Bronchial epithelial cell (primary cell): ENCODE results near the gene BRD1. TPM values are rescaled to one million over a fixed set of nuclear protein-coding genes. Genes with fewer than 3 reads are reported as not detected.

Source experiments
- DNase-seq: peaks from one replicate; pipeline ENCODE4 v3.0.0-alpha.2; 2010; ENCODE audit warnings: low read depth
- FAIRE-seq: peaks from 2 replicates; lab custom pipeline; 2011; peaks lifted over from hg19 to GRCh38; lab: Jason Lieb, UNC
- H3K27me3 ChIP-seq: 2 replicates; pipeline ENCODE4 v1.5.1; 2011; ENCODE audit warnings: low read length; ENCODE audit not compliant: control insufficient read depth, insufficient read depth
- H3K36me3 ChIP-seq: 2 replicates; pipeline ENCODE4 v1.5.1; 2011; ENCODE audit warnings: low read length; ENCODE audit not compliant: control insufficient read depth, insufficient read depth
- H3K4me3 ChIP-seq: 2 replicates; pipeline ENCODE4 v1.5.1; 2011; ENCODE audit warnings: mild to moderate bottlenecking, low read depth, low read length, control low read depth
- CTCF ChIP-seq: IDR thresholded peaks from 2 replicates; pipeline ENCODE4 v1.5.1; 2011; ENCODE audit warnings: mild to moderate bottlenecking, moderate library complexity, low read length, control low read depth, inconsistent platforms; ENCODE audit not compliant: insufficient read depth, severe bottlenecking
- total RNA-seq: library from RNA; depleted of rRNA; stranded (reverse); fragments of >200 nt; gene quantifications from 2 replicates; pipeline ENCODE4 v1.2.1, GENCODE V29; 2014

The BRD1 gene
- total RNA-seq, 1 donor from 2014 or later: 18.2 TPM

- FAIRE-seq (no peak), DNase-seq (no peak)
- no peaks in the 10 kb centered on the region for H3K36me3 ChIP-seq
- H3K27me3 ChIP-seq: no peaks in the 10 kb centered on the region
- TF ChIP-seq CTCF: no peak
- no peak overlapping the region for H3K4me3 ChIP-seq
Measured at GRCh38 chr22:49728570-49729271, 99.0 kb downstream of the BRD1 start.

- Histone ChIP-seq H3K4me3 (no peak overlapping the region), H3K36me3 (no peaks in the 10 kb centered on the region), H3K27me3 (no peaks in the 10 kb centered on the region)
- DNase-seq: no peak
- FAIRE-seq: no peak
- TF ChIP-seq CTCF: no peak
Measured at GRCh38 chr22:49727881-49728569, 99.6 kb downstream of the BRD1 start.

DNA sequence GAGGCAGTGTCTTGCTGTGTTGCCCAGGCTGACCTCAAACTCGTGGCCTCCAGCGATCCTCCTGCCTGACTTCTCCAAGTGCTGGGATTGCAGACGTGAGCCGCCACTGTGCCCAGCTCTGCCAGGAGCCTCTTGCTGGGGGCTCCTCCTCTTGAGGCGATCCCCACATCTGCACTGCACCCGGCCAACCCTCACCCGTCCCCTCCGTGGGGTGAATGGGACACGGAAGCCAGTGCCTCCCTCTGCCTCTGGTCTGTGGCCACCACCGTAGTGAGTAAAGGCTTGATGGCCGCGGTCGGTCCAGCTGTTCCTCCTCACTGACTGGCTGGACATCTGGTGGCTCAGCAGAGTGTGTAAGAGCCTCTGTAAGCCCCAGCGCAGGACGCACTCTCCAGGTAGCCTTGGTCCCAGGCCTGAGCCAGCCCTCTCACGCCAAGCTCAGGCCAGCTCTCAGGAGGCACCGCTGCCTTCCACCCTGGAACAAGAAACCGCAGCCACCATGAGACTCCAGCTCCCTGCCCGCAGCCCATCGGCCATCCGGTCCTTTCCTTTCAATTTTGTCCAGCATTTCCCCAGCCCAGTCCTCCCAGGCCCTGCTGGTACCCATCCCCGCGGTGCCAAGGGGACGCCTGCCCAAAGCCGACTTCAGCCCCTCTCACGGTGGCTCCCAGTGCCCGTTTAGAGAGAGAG is 100.3 kb downstream of the BRD1 start:
- DNase-seq (no peak), FAIRE-seq (no peak)
- H3K4me3 ChIP-seq: no peak overlapping the region
- TF ChIP-seq CTCF: no peak
- no peaks in the 10 kb centered on the region for H3K36me3 ChIP-seq
- no peaks in the 10 kb centered on the region for H3K27me3 ChIP-seq

DNA sequence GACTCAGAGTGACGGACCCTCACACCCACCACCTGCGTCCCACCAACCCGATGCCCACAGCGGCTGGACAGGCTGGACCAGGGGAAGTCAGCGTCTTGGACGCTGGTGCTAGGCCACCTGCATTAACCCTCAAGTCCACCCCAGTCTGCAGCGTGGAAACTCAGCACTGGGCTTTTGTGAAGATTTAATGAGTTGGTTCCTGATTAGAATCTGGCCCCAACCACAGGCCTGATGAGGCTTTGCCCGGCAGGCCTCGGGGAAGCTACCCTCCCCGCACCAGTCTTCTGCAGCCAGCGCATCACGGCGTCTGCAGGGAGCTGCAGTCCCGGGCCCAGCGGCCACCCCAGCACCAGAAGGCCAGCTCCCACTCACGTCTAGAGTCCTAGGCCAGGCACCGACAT is 101.0 kb downstream of the BRD1 start:
- no peak overlapping the region for H3K4me3 ChIP-seq
- DNase-seq (no peak), FAIRE-seq (no peak)
- H3K36me3 ChIP-seq: no peaks in the 10 kb centered on the region
- H3K27me3 ChIP-seq: no peaks in the 10 kb centered on the region
- no peak for TF ChIP-seq CTCF

DNA sequence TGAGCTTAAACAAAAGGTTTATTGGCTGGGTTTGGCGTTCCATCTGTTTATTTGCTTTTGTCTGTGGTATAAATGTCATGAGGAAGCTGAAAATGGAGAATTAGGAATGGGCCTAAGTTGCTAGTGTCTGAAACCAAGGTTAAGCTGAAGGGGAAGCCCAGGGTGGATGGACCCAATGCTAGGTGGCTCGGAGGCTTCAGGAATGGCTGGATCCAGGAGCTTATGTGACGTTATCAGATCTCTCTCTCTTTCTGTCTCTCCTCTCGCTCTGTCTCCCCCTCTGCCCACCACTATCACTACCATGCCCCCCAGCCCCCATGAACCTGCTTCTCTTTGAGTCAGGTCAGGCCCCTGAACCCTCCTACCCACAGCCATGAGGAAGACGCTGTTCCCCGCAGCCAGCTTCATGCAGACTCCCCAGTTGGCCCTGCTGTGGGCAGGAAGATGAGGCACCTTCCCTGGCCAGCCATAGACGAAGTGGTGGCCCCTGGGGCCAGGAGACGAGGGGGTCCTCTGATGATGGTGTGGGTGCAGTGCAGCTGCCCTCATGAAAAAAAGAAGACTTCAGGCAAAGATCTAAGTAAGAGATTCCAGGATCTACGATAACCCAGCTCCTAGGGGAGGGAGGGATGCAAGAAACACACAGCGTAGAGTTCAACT is 101.5 kb downstream of the BRD1 start:
- Histone ChIP-seq H3K27me3 (no peaks in the 10 kb centered on the region), H3K36me3 (no peaks in the 10 kb centered on the region), H3K4me3 (no peak overlapping the region)
- no peak for TF ChIP-seq CTCF
- DNase-seq (no peak), FAIRE-seq (no peak)
